ENCODE measurements around the gene SDHAF2. TPM values are rescaled to one million over a fixed set of nuclear protein-coding genes. Genes with fewer than 3 reads are reported as not detected.

Gene SDHAF2
- total and polyA plus RNA-seq, 9 of the 15 experiments (the other 6 are each of a cell fraction or from before 2014, with no cell fraction given), result 21.2 to 144 (median 40.4) TPM

- H3K4me3 ChIP-seq, result no peak overlapping the region
- H3K4me2 ChIP-seq (ENCODE audit: insufficient read depth, low read length), result no peak overlapping the region
- H4K20me1 ChIP-seq (replicated peaks; ENCODE audit: control insufficient read depth, insufficient read depth, low read length), result no peaks in the 10 kb centered on the region; the same call in 1 of the 2 replicates
- CTCF ChIA-PET (ENCODE audit: low intra/inter-chr PET ratio), result no interaction called here
- in situ Hi-C loops (cut with MboI), result no loop called here
- TF ChIP-seq FIP1L1 (IDR thresholded peaks at IDR 0.05; ENCODE audit: low read depth, low read length, poor library complexity, severe bottlenecking) (no peak), YBX1 (IDR thresholded peaks at IDR 0.05) (no peak), CHAMP1 (IDR thresholded peaks at IDR 0.05) (no peak), FOXM1 (IDR thresholded peaks at IDR 0.05; ENCODE audit: low read depth) (no peak), FOXM1 (CRISPR knock-in tag; IDR thresholded peaks at IDR 0.05; ENCODE audit: low read depth) (no peak), CBFA2T2 (conservative IDR thresholded peaks at IDR 0.05) (no peak), ZZZ3 (IDR thresholded peaks at IDR 0.05) (no peak), CREB5 (CRISPR knock-in tag; IDR thresholded peaks at IDR 0.05) (no peak), NFATC3 (IDR thresholded peaks at IDR 0.05) (no peak), ATF7 (IDR thresholded peaks at IDR 0.05) (no peak), ZBTB26 (CRISPR knock-in tag; IDR thresholded peaks at IDR 0.05) (no peak), EZH2 (IDR thresholded peaks at IDR 0.05; ENCODE audit: borderline replicate concordance, low read depth, low read length) (no peak)
- no TSS peak for BruUV-seq (replicated peaks)
- no peaks in the 10 kb centered on the region for H3K9me1 ChIP-seq (ENCODE audit: control insufficient read depth, insufficient read depth, low read length)
- no peak overlapping the region for H3K27ac ChIP-seq (ENCODE audit: extremely low read depth, low read depth, low read length)
- H3K9ac ChIP-seq (ENCODE audit: insufficient read depth in 1 of 2, low read depth in 2 of 2, low read length in 2 of 2), result no peak overlapping the region
- FAIRE-seq (no peak), DNase-seq (ENCODE audit: extremely low read depth in 1 of 4, low spot score in 3 of 4) (no peak), ATAC-seq (no peak)
- H2AFZ ChIP-seq (ENCODE audit: low read depth, low read length), result no peak overlapping the region
- peaks cover 0 to 2% of the 10 kb centered on the region in 2 experiments; a peak in 2 of 5 replicates for H3K4me1 ChIP-seq (replicated peaks in 1 of 2; ENCODE audit: control insufficient read depth in 2 of 2, insufficient read depth in 2 of 2, low read length in 2 of 2)
- no peaks in the 10 kb centered on the region for H3K27me3 ChIP-seq (ENCODE audit: control insufficient read depth in 2 of 2, insufficient read depth in 2 of 2, low read length in 2 of 2)
- WGBS (ENCODE audit: insufficient coverage, low coverage, missing lambda C conversion rate), result 96% methylated on average over 5 of the region's 5 CpGs
- H3K79me2 ChIP-seq (ENCODE audit: control insufficient read depth, insufficient read depth, low read length), result peaks cover 62% of the 10 kb centered on the region
- POLR2A ChIA-PET, result no interaction called here
- no peaks in the 10 kb centered on the region for H3K9me3 ChIP-seq (replicated peaks; ENCODE audit: control insufficient read depth, insufficient read depth, low read depth, low read length)
- intact Hi-C loops (cut with micrococcal nuclease), result no loop called here
- peaks cover 80% of the 10 kb centered on the region for H3K36me3 ChIP-seq (ENCODE audit: control insufficient read depth, insufficient read depth, low read length)
These were observed 7.6 kb downstream of the SDHAF2 start for GRCh38 chr11:61437496-61437895.
